Nephron (organoid): ENCODE measurements around the gene KDM8.

ENCODE experiments used
- H3K27ac Mint-ChIP-seq, 3 experiments: 2 replicates each; pipeline ENCODE4 v1.8.0; 2020; ENCODE audit warnings: mixed read lengths in 3 of 3, mild to moderate bottlenecking in 2 of 3, moderate library complexity in 1 of 3
- H3K27me3 Mint-ChIP-seq: 2 replicates; pipeline ENCODE4 v1.8.0; 2021; ENCODE audit warnings: low read depth, mild to moderate bottlenecking, moderate library complexity, mixed read lengths
- H3K36me3 Mint-ChIP-seq: 2 replicates; pipeline ENCODE4 v1.8.0; 2020; ENCODE audit warnings: low read depth, mixed read lengths
- H3K4me1 Mint-ChIP-seq: 2 replicates; pipeline ENCODE4 v1.8.0; 2020; ENCODE audit warnings: mixed read lengths
- H3K4me3 Mint-ChIP-seq, 3 experiments: 2 replicates each; pipeline ENCODE4 v1.8.0; 2020; ENCODE audit warnings: mild to moderate bottlenecking in 3 of 3, mixed read lengths in 3 of 3, moderate library complexity in 2 of 3
- H3K9me3 Mint-ChIP-seq: 2 replicates; pipeline ENCODE4 v1.8.0; 2020; ENCODE audit warnings: mixed read lengths
- CTCF ChIP-seq, 3 experiments: fragments of 200-600 bp; sonication (generic); IDR thresholded peaks; one replicate each; pipeline ENCODE4 v1.5.0; 2021; ENCODE audit warnings: antibody characterized with exemption in 3 of 3; ENCODE audit not compliant: unreplicated experiment in 3 of 3

KDM8 gene

GRCh38 chr16:27233731-27234130 is 30.4 kb downstream of the KDM8 start:
- no peak overlapping the region for H3K27ac Mint-ChIP-seq
- H3K4me3 Mint-ChIP-seq: no peak overlapping the region
- no peaks in the 10 kb centered on the region for H3K36me3 Mint-ChIP-seq
- no peak for TF ChIP-seq CTCF (IDR thresholded peaks at IDR 0.05; ENCODE audit: unreplicated experiment in 3 of 3)
- H3K27me3 Mint-ChIP-seq: peaks cover 4% of the 10 kb centered on the region
- peaks cover 66% of the 10 kb centered on the region for H3K4me1 Mint-ChIP-seq
- no peaks in the 10 kb centered on the region for H3K9me3 Mint-ChIP-seq

GRCh38 chr16:27234171-27234570 is 30.8 kb downstream of the KDM8 start:
- Mint-ChIP-seq H3K27me3 (peaks cover 4% of the 10 kb centered on the region), H3K27ac (no peak overlapping the region), H3K9me3 (no peaks in the 10 kb centered on the region), H3K4me1 (peaks cover 62% of the 10 kb centered on the region), H3K4me3 (no peak overlapping the region), H3K36me3 (no peaks in the 10 kb centered on the region)
- no peak for TF ChIP-seq CTCF (IDR thresholded peaks at IDR 0.05; ENCODE audit: unreplicated experiment in 3 of 3)

GRCh38 chr16:27234603-27235002 is 31.3 kb downstream of the KDM8 start:
- Mint-ChIP-seq H3K27ac (peak overlapping the region; percentile 44 to 71 (median 70)), H3K36me3 (no peaks in the 10 kb centered on the region), H3K4me1 (peaks cover 59% of the 10 kb centered on the region), H3K9me3 (no peaks in the 10 kb centered on the region), H3K27me3 (peaks cover 4% of the 10 kb centered on the region), H3K4me3 (no peak overlapping the region)
- no peak for TF ChIP-seq CTCF (IDR thresholded peaks at IDR 0.05; ENCODE audit: unreplicated experiment in 3 of 3)

- H3K27me3 Mint-ChIP-seq: peaks cover 4% of the 10 kb centered on the region
- no peaks in the 10 kb centered on the region for H3K36me3 Mint-ChIP-seq
- H3K27ac Mint-ChIP-seq: peak overlapping the region; percentile 44 to 71 (median 70)
- no peaks in the 10 kb centered on the region for H3K9me3 Mint-ChIP-seq
- TF ChIP-seq CTCF (IDR thresholded peaks at IDR 0.05; ENCODE audit: unreplicated experiment in 3 of 3): peak; percentile 85 to 89 (median 88)
- H3K4me1 Mint-ChIP-seq: peaks cover 59% of the 10 kb centered on the region
- H3K4me3 Mint-ChIP-seq: no peak overlapping the region
Observed at GRCh38 chr16:27235055-27235937, 32.0 kb downstream of the KDM8 start.

GRCh38 chr16:27235938-27236245 is 32.6 kb downstream of the KDM8 start:
- Mint-ChIP-seq H3K4me1 (peaks cover 55% of the 10 kb centered on the region), H3K4me3 (no peak overlapping the region), H3K27ac (peak overlapping the region; percentile 44 to 71 (median 70)), H3K9me3 (no peaks in the 10 kb centered on the region), H3K27me3 (no peaks in the 10 kb centered on the region), H3K36me3 (no peaks in the 10 kb centered on the region)
- TF ChIP-seq CTCF (IDR thresholded peaks at IDR 0.05; ENCODE audit: unreplicated experiment in 3 of 3): no peak
